GM21423 (cell line): ENCODE measurements around the gene HES5.

Source experiments
- ATAC-seq: cut with Tn5 transposase; IDR thresholded peaks from one replicate; pipeline ENCODE4 v1.9.1; 2021; ENCODE audit warnings: mild to moderate bottlenecking, moderate library complexity; ENCODE audit not compliant: unreplicated experiment

The HES5 gene

GRCh38 chr1:2533365-2533764 is 3.3 kb upstream of the HES5 start:
- no peak for ATAC-seq

DNA sequence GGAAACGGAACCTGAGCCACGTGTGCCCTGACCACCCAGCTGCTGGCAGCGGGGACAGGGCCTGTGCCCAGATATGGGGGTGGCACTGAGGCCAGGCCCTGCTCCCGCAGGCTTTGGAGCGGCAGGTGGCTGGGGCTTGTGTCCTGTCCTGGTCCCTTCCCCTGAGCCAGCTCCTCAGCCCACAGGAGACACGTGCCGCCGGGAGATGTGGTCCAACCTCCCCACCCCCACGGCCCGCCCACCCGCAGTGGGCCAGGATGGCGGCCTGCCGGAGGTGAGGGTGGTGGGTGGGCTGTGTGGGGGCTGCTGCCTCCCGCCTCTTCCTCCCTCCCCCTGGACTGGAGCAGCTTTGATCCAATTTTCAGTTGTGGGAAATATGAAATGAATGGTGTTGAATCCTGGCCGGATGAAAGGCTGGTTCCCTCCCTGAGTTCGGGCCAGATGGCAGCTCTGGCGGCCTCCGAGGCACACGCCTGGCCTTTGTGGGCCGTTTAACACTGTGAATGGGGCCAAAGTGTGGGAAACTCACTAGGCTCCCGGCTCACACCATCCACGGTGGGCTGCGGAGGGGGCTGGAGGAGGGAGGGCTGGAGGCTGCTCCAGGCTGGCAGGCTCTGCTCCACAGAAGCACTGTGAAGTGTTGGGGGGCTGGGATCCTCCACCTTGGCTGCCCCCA is 2.6 kb upstream of the HES5 start:
- no peak for ATAC-seq

DNA sequence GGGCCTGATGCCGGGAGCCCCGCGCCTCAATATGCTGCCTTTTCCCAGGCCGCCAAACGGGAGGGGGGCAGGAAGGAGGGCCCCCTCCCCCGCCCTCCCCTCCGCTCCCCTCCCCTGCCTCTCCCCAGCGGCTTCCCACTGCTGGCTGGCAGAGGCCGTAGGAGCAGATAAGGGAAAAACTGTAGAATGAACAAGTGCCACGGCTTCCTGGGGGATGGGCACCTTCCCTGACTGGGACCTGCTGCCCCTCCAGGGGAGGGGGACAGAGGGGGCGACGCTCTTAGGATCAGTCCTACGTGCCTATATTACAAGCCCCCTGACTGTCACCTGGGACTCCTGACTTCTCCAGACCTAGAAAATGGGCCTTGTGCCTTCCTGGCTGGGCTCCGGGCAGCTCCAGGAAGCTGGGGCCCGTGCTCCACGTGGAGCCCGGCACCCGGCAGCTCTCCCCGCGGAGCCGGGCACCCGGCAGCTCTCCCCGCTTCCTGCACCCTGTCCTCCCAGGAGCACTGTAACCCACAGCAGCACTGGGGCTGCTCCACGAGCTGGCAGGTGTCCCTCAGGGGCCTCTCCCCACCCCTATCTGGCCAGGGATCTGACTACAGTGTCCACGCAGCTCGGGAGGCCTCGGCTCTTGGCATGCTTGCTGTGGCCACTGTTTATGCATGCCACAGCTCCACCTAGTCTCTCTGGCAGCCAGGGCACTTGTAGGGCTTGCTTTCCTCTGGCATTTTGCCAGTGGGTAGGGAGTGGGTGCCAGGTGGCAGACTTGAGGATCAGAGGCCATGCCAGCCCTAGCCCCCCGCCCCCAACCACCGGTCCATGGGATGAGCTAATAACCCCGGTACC is 674 bp upstream of the HES5 start:
- ATAC-seq, result no peak

DNA sequence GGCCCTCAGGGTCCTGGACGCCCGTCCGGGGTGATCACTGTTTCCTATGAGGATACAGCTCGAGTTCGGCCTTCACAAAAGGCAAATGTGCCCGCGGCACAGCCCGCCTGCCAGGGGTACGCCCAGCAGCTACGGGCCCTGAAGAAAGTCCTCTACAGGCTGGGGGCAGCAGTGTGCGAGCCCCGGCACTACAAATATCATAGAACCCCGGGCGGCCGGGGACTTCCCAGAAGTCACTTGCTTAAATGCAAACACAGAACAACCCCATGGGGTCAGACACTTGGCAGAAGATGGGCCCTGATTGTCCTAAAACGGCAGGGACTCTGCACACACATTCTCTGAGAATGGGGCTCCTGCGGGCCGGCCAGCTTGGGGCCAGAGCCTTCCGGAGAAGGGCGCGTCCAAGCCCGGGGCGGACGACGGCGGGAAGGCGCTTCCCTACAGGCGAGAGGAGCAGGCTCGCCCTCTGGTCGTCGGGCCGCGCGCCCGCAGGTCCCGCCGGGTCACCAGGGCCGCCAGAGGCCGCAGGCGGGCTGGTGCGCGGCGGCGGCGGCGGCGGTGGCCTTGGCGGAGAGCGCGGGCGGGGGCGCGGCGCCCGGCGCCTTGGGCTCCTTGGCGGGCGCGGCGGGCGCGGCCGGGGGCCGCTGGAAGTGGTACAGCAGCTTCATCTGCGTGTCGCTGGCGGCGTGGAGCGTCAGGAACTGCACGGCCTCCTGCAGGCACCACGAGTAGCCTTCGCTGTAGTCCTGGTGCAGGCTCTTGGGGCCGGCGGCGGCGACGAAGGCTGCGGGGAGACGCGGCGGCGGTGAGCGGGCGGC is 888 bp downstream of the HES5 start:
- ATAC-seq, result no peak

GRCh38 chr1:2528611-2528965 is 1.5 kb downstream of the HES5 start:
- ATAC-seq, result no peak

GRCh38 chr1:2528016-2528415 is 2.0 kb downstream of the HES5 start:
- ATAC-seq, result no peak

GRCh38 chr1:2527556-2527860 is 2.6 kb downstream of the HES5 start:
- ATAC-seq, result no peak

GRCh38 chr1:2526824-2527555 is 3.1 kb downstream of the HES5 start:
- peak; percentile 25 for ATAC-seq

DNA sequence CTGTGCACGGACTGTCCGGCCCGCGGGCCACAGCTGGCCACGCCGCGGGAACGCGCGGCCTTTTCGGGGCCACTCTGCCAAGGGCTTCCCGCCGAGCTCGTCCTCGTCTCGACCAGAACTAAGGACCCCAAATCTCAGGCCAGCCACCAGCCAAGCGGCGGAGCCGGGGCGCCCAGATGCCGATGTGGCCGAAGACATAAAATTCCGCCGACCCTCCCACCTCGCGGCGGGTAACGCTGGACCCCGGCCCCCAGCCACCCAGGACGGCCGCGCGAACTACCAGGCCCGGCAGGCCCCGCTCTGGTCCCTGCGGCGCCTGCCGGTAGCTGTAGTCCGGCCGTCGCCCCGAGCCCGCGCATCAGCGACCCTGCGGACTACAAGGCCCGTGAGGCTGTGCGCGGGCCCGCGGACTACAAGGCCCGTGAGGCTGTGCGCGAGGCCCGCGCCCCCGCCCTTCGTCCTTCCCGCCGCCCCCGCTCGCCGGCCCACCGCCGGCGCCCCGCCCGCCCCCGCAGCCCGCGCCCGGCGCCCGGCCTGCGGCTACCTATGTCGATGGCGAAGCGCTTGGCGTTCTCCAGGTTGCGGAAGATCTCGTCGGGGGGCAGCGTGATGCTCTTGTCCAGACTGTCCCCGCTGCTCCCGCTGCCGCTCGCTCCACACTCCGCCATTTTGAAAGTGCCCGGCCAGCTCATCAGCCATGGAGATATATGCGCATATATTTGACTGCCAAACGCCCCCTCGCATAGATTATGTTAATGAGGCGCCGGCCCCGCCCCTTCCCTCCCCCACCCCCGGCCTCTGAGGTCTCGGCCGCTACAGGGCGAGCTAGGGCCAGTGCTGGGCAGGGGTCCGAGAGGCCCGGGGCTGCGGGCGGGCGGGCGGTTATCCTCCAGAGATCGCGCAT is 3.9 kb downstream of the HES5 start, which contains the start of gene PANK4:
Gene PANK4, minus strand, starts transcription at position 677 of the 904 bp plus-strand sequence. Its CDS starts 9 bp downstream, at position 668.
- peak; percentile 85 for ATAC-seq

- ATAC-seq, result no peak
Observed at GRCh38 chr1:2525572-2525919, 4.5 kb downstream of the HES5 start.

- no peak for ATAC-seq
Observed at GRCh38 chr1:2523891-2524609, 6.0 kb downstream of the HES5 start.

DNA sequence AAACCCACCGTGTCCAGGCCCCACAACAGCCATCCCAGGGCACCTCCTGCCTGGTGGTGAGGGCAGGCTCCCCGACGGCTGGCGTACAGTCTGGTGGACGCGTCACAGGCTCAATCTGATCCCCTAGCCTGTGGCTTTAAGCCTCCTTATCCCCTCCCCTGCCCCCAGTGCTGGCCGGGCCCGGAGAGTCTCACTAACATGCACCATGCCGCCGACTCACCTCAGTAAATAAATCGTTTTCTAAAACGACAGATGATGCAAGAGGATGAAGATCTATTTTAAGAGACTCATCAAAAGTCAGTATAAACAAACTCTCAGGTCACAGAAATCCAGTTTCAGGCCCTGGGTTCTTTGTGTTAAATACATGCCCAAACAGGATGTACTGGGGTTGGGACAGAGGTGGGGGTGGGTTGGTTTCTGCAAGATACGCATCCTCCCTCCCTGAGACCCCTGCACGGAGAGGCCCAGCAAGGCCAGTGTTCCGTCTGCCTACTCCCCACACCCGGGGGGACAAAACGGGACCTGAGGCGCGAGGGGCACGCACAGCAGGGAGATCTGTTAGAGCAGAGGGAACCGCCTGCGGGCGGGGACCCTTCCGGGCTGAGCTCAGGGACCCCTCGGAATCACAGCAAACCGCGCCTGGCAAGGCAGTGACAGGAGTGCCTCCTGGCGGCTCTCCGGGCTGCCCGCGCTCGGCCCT is 6.7 kb downstream of the HES5 start:
- no peak for ATAC-seq

DNA sequence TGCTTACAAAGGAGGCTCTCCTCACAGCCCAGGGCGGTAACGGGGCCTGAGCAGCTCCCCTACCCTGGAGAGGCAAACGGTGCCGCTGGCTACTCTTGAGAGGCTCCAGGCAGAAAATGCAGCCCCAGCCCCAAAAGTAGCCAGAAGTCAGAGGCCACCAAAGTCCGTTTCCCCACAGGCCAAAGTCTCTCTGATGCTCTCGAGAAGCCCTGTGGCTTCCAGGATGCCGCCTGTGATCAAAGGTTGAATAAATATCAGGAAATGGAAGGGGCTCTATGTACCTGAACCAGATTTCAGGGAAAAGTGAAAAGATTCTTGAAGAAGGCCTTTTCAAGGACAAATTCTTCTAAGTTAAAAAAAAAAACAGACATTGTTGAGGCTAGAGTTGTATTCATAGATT is 7.8 kb downstream of the HES5 start:
- no peak for ATAC-seq

DNA sequence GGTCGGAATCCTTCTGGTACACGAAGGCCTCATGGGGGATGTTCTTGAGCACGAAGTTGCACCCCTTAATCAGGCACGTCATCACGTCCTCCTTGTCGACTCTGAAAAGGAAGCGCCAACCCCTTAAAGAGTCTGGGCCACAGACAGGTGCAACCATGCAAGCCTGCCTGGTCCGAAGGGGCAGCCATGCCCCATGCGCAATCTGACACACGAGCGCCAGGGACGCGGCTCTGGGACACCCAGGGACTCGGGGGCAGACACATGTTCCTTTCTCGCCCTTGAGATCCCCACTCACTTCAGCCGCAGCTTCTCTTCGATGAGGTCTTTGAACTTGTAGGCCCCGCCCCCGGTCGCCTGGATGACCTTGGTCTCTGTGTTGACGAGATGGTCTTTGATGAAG is 9.3 kb downstream of the HES5 start:
- no peak for ATAC-seq

DNA sequence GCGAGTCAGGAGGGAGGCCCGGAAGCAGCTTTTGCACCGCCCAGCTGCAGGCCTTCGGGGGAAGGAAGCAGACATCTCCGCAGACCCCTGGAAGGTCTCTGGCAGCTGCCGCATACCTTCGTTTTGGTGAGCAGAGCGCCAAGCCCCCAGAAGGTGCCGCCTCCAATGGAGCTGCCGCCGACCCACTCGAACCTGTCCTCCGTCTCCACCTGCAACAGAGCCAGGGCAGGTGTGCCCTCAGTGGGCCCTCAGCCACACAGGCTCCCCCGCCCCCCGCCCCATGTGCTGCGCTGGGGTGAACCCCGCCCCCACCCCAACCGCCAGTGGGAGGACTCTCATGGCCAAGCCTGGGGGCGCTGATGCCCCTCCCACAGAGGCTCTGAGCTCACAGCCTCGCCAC is 9.9 kb downstream of the HES5 start:
- ATAC-seq, result no peak

- no peak for ATAC-seq
Observed at GRCh38 chr1:2519729-2520128, 10.3 kb downstream of the HES5 start.

DNA sequence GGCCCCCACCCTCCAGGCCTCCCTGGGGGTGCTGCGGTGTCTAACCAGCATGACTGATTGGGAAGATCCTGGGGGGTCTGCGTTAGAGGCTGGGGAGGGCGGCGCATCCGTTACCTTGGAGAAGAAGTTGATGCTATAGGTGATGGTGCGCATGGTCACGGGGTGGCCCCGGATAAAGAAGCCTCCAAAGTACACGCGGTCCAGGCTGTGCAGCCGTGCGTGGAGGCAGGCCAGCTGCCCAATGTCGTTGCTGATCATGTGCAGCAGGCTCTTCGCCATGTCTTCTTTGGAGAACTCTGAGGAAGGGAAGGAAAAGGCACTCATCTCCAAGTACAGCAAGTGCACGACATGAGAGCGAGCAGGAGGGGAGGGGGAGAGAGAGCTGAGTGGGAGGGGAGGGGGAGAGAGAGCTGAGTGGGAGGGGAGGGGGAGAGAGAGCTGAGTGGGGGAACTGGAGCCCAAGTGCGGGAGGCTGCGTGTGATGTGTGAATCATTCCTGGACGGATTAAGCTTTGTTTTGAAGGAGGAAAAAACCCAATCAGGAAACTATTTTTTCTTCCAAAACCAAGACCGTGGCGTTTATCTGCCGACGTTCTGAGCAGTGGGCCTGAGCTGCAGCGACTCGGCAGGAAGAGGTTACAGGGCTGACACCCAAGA is 10.9 kb downstream of the HES5 start:
- no peak for ATAC-seq

- no peak for ATAC-seq
Observed at GRCh38 chr1:2518528-2518927, 11.5 kb downstream of the HES5 start.
